H9 (cell line): Measurements from ENCODE around the gene MRPL46. TPM values are rescaled to one million over a fixed set of nuclear protein-coding genes. Genes with fewer than 3 reads are reported as not detected.

ENCODE experiments used
- DNase-seq: peaks from one replicate; pipeline ENCODE4 v3.0.0-alpha.2; 2017
- H2AFZ ChIP-seq: one replicate; pipeline ENCODE4 v1.6.1; 2013; ENCODE audit warnings: mild to moderate bottlenecking, low read length, control low read depth, moderate library complexity
- H2AK5ac ChIP-seq: 2 replicates; pipeline ENCODE4 v1.6.1; 2013; ENCODE audit warnings: low read length, control low read depth, mixed read lengths; ENCODE audit not compliant: insufficient read length
- H2BK120ac ChIP-seq: one replicate; pipeline ENCODE4 v1.6.1; 2013; ENCODE audit warnings: low read depth, mild to moderate bottlenecking, low read length, control low read depth, inconsistent platforms; ENCODE audit not compliant: poor library complexity, severe bottlenecking
- H2BK12ac ChIP-seq: 2 replicates; pipeline ENCODE4 v1.6.1; 2013; ENCODE audit warnings: low read length, control low read depth, mixed read lengths, low read depth; ENCODE audit not compliant: insufficient read length
- H2BK15ac ChIP-seq: 2 replicates; pipeline ENCODE4 v1.6.1; 2013; ENCODE audit warnings: low read depth, low read length, control low read depth
- H2BK20ac ChIP-seq: one replicate; pipeline ENCODE4 v1.6.1; 2013; ENCODE audit warnings: low read depth, mild to moderate bottlenecking, low read length, control low read depth, inconsistent platforms; ENCODE audit not compliant: poor library complexity, severe bottlenecking
- H2BK5ac ChIP-seq: 2 replicates; pipeline ENCODE4 v1.6.1; 2013; ENCODE audit warnings: low read length, control low read depth, mixed read lengths; ENCODE audit not compliant: insufficient read length
- H3K14ac ChIP-seq: 2 replicates; pipeline ENCODE4 v1.6.1; 2013; ENCODE audit warnings: low read length, control low read depth; ENCODE audit not compliant: insufficient read depth
- H3K18ac ChIP-seq: 2 replicates; pipeline ENCODE4 v1.6.1; 2013; ENCODE audit warnings: low read depth, mild to moderate bottlenecking, mixed read lengths, low read length, control low read depth; ENCODE audit not compliant: insufficient read length
- H3K23ac ChIP-seq: 2 replicates; pipeline ENCODE4 v1.6.1; 2013; ENCODE audit warnings: low read length, control low read depth, mixed read lengths, low read depth; ENCODE audit not compliant: insufficient read length
- H3K23me2 ChIP-seq: 2 replicates; pipeline ENCODE4 v1.6.1; 2013; ENCODE audit warnings: low read depth, mild to moderate bottlenecking, mixed read lengths, low read length, control low read depth; ENCODE audit not compliant: insufficient read length, poor library complexity, severe bottlenecking
- H3K27ac ChIP-seq: 2 replicates; pipeline ENCODE4 v1.5.1; 2013; ENCODE audit warnings: low read length, control low read depth, mixed read lengths, low read depth; ENCODE audit not compliant: insufficient read length
- H3K27me3 ChIP-seq: 2 replicates; pipeline ENCODE4 v1.6.1; 2013; ENCODE audit warnings: low read length, control low read depth, inconsistent platforms; ENCODE audit not compliant: insufficient read depth
- H3K4ac ChIP-seq: 2 replicates; pipeline ENCODE4 v1.6.1; 2013; ENCODE audit warnings: low read depth, mild to moderate bottlenecking, control low read depth, inconsistent platforms, low read length, moderate library complexity
- H3K4me1 ChIP-seq: 2 replicates; pipeline ENCODE4 v1.6.1; 2013; ENCODE audit warnings: low read length, control low read depth, inconsistent platforms; ENCODE audit not compliant: insufficient read depth
- H3K4me2 ChIP-seq: 2 replicates; pipeline ENCODE4 v1.6.1; 2013; ENCODE audit warnings: low read length, control low read depth, mixed read lengths; ENCODE audit not compliant: insufficient read length, insufficient read depth
- H3K56ac ChIP-seq: 2 replicates; pipeline ENCODE4 v1.6.1; 2013; ENCODE audit warnings: low read depth, mild to moderate bottlenecking, mixed read lengths, low read length, control low read depth; ENCODE audit not compliant: insufficient read length
- H3K79me1 ChIP-seq: 2 replicates; pipeline ENCODE4 v1.6.1; 2013; ENCODE audit warnings: low read depth, mild to moderate bottlenecking, moderate library complexity, low read length, control low read depth, inconsistent platforms; ENCODE audit not compliant: insufficient read depth, poor library complexity, severe bottlenecking
- H3K79me2 ChIP-seq: 2 replicates; pipeline ENCODE4 v1.6.1; 2013; ENCODE audit warnings: low read length, control low read depth, inconsistent platforms; ENCODE audit not compliant: insufficient read depth
- H3K9ac ChIP-seq: 2 replicates; pipeline ENCODE4 v1.6.1; 2013; ENCODE audit warnings: low read length, control low read depth, mixed read lengths; ENCODE audit not compliant: insufficient read length; ENCODE audit errors: extremely low read depth
- H3K9me3 ChIP-seq: one replicate; pipeline ENCODE4 v1.6.1; 2013; ENCODE audit warnings: low read depth, low read length, inconsistent platforms; ENCODE audit not compliant: control insufficient read depth
- H3T11ph ChIP-seq: one replicate; pipeline ENCODE4 v1.6.1; 2013; ENCODE audit warnings: mild to moderate bottlenecking, low read length, control low read depth, inconsistent platforms
- H4K20me1 ChIP-seq: one replicate; pipeline ENCODE4 v1.6.1; 2013; ENCODE audit not compliant: control insufficient read depth, insufficient read length, insufficient read depth
- H4K5ac ChIP-seq: 2 replicates; pipeline ENCODE4 v1.6.1; 2013; ENCODE audit warnings: low read depth, mild to moderate bottlenecking, mixed read lengths, low read length, control low read depth; ENCODE audit not compliant: insufficient read length
- H4K8ac ChIP-seq: replicated peaks from 2 replicates; pipeline ENCODE4 v1.6.1; 2013; ENCODE audit warnings: low read length, control low read depth, mixed read lengths, low read depth; ENCODE audit not compliant: insufficient read length
- H4K91ac ChIP-seq: 2 replicates; pipeline ENCODE4 v1.6.1; 2013; ENCODE audit warnings: low read depth, mild to moderate bottlenecking, moderate library complexity, mixed read lengths, low read length, control low read depth; ENCODE audit not compliant: insufficient read length
- H3K27ac Mint-ChIP-seq, 3 experiments: 2 replicates in 2 of 3; 3 replicates in 1 of 3; pipeline ENCODE4 v1.8.0; 2020 to 2021; ENCODE audit warnings: mixed read lengths in 3 of 3, mild to moderate bottlenecking in 1 of 3, moderate library complexity in 1 of 3
- H3K27me3 Mint-ChIP-seq: 2 replicates; pipeline ENCODE4 v1.8.0; 2021; ENCODE audit warnings: low read depth, mild to moderate bottlenecking, moderate library complexity, mixed read lengths
- H3K36me3 Mint-ChIP-seq, 3 experiments: 2 replicates in 2 of 3; 3 replicates in 1 of 3; pipeline ENCODE4 v1.8.0; 2020 to 2021; ENCODE audit warnings: low read depth in 3 of 3, mixed read lengths in 3 of 3; ENCODE audit not compliant: insufficient read depth in 1 of 3
- H3K4me1 Mint-ChIP-seq, 2 experiments: 2 replicates each; pipeline ENCODE4 v1.8.0; 2020; ENCODE audit warnings: mixed read lengths in 2 of 2
- H3K4me3 Mint-ChIP-seq, 2 experiments: 2 replicates in 1 of 2; 3 replicates in 1 of 2; pipeline ENCODE4 v1.8.0; 2020 to 2021; ENCODE audit warnings: mild to moderate bottlenecking in 2 of 2, mixed read lengths in 2 of 2, moderate library complexity in 1 of 2
- H3K9me3 Mint-ChIP-seq, 2 experiments: 2 replicates in 1 of 2; 3 replicates in 1 of 2; pipeline ENCODE4 v1.8.0; 2020; ENCODE audit warnings: mild to moderate bottlenecking in 2 of 2, mixed read lengths in 2 of 2, moderate library complexity in 1 of 2
- WGBS: extraction: QIAGEN DNeasy Blood & Tissue Kit; methylation state at CpG from one replicate; pipeline ENCODE4 v1.1.7; 2013; ENCODE audit warnings: missing lambda C conversion rate, low lambda C conversion rate, mixed read lengths; ENCODE audit not compliant: insufficient read length; ENCODE audit errors: extremely low coverage; 5-methylcytosine and 5-hydroxymethylcytosine counted together
- total RNA-seq: library from RNA; stranded (reverse); gene quantifications from 2 replicates; pipeline ENCODE4 v1.2.1, GENCODE V29; 2021
- TF ChIP-seq, protein P1 (sequence below): fragments of 200-600 bp; sonication (generic); conservative IDR thresholded peaks from 3 replicates; pipeline ENCODE4 v1.8.0; 2021; ENCODE audit warnings: antibody characterized with exemption, mild to moderate bottlenecking

The MRPL46 gene
- total RNA-seq, 1 experiment from 2014 or later: 29.3 TPM

DNA sequence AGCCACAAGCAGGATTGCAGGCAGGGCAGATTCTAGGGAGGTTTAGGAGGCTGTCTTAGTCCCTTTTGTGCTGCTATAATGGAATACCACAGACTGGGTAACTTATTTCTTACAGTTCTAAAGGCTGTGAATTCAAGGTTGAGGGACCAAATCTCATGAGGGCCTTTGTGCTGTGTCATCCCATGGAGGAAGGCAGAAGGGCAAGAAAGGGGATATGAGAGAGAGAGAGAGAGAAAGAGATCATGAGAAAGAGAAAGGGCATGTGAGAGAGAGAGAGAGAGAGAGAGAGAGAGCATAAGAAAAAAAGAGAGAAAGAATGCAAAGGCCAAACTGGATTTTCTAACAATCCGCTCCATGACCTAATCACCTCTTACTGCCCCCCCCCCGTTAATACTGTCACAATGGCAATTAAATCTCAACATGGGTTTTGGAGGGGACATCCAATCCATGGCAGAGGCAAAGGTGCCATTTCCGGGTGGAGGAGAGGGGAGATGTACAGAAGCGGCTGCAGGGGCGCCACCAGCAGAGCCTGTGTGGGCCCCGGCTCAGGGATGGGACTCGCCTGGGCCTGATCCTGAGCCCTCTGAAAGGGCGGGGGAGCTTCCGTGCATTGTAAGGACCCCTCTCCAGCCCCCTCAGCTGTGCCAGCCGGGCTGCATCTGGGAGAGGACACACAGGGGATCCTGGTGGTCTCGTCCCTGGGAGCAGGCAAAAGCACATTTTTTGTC, 20.8 kb upstream of the MRPL46 start:
- Histone ChIP-seq H2BK5ac (no peak overlapping the region), H3K23ac (no peak overlapping the region), H3K4me2 (no peak overlapping the region), H3K4ac (no peak overlapping the region), H3K18ac (no peak overlapping the region), H3K14ac (no peak overlapping the region), H3K4me1 (no peaks in the 10 kb centered on the region; the same call in 1 of the 2 replicates), H4K8ac (no peak overlapping the region), H3T11ph (no peak overlapping the region), H2BK120ac (no peak overlapping the region), H3K56ac (no peak overlapping the region), H2BK12ac (no peak overlapping the region), H3K79me2 (no peaks in the 10 kb centered on the region), H3K27ac (no peak overlapping the region), H4K20me1 (no peaks in the 10 kb centered on the region), H2AK5ac (no peak overlapping the region), H3K9me3 (no peaks in the 10 kb centered on the region), H4K91ac (no peak overlapping the region), H3K9ac (no peak overlapping the region), H2BK15ac (no peak overlapping the region), H2AFZ (no peak overlapping the region), H4K5ac (no peak overlapping the region), H3K23me2 (no peaks in the 10 kb centered on the region), H3K27me3 (no peaks in the 10 kb centered on the region), H3K79me1 (no peaks in the 10 kb centered on the region), H2BK20ac (no peak overlapping the region)
- Mint-ChIP-seq H3K4me3 (no peak overlapping the region), H3K4me1 (peaks cover 55 to 64% of the 10 kb centered on the region in 2 experiments), H3K9me3 (no peaks in the 10 kb centered on the region), H3K27ac (peak overlapping the region in 1 of 3 experiments; percentile 80; a peak in 2 of 7 replicates), H3K27me3 (peaks cover 25% of the 10 kb centered on the region), H3K36me3 (no peaks in the 10 kb centered on the region)
- TF ChIP-seq, protein P1, sequence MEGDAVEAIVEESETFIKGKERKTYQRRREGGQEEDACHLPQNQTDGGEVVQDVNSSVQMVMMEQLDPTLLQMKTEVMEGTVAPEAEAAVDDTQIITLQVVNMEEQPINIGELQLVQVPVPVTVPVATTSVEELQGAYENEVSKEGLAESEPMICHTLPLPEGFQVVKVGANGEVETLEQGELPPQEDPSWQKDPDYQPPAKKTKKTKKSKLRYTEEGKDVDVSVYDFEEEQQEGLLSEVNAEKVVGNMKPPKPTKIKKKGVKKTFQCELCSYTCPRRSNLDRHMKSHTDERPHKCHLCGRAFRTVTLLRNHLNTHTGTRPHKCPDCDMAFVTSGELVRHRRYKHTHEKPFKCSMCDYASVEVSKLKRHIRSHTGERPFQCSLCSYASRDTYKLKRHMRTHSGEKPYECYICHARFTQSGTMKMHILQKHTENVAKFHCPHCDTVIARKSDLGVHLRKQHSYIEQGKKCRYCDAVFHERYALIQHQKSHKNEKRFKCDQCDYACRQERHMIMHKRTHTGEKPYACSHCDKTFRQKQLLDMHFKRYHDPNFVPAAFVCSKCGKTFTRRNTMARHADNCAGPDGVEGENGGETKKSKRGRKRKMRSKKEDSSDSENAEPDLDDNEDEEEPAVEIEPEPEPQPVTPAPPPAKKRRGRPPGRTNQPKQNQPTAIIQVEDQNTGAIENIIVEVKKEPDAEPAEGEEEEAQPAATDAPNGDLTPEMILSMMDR: no peak
- WGBS: no CpG with 5 or more reads among the region's 11 CpGs
- no peak for DNase-seq
